Colonic mucosa (tissue), 4 donors: ENCODE results near the gene MET. TPM values are rescaled to one million over a fixed set of nuclear protein-coding genes. Genes with fewer than 3 reads are reported as not detected.

Experiments
- DNase-seq: peaks from one replicate; pipeline ENCODE4 v3.0.0-alpha.2; 2020
- H3K27ac ChIP-seq: fragments of 200-600 bp; one replicate; pipeline ENCODE4 v1.8.0; 2021
- H3K27me3 ChIP-seq: fragments of 200-600 bp; one replicate; pipeline ENCODE4 v1.8.0; 2021
- H3K36me3 ChIP-seq: fragments of 200-600 bp; one replicate; pipeline ENCODE4 v1.8.0; 2021
- H3K4me1 ChIP-seq: fragments of 200-600 bp; one replicate; pipeline ENCODE4 v1.8.0; 2021; ENCODE audit warnings: mild to moderate bottlenecking
- H3K4me3 ChIP-seq: fragments of 200-600 bp; one replicate; pipeline ENCODE4 v1.8.0; 2021
- H3K9ac ChIP-seq, 2 donors: one replicate each; pipeline ENCODE4 v1.7.0; 2013; ENCODE audit warnings: control low read depth in 2 of 2, low read depth in 2 of 2, low read length in 2 of 2
- H3K9me3 ChIP-seq: fragments of 200-600 bp; one replicate; pipeline ENCODE4 v1.8.0; 2021
- intact Hi-C: fragments of 100-400 bp; cut with DNase I; formaldehyde crosslinking; loops from one replicate; pipeline ENCODE4 v1.14.1; 2022
- total RNA-seq, 2 donors: library from RNA; stranded (reverse); fragmentation: NEBNext Ultra II Directional in 1 of 2; extraction: Animal tissue kit (Norgen Biotek cat#: 25700) in 1 of 2; gene quantifications; one replicate each; pipeline ENCODE4 v1.2.1, GENCODE V29; 2021
- TF ChIP-seq, protein P1 (sequence below): fragments of 200-600 bp; IDR thresholded peaks from one replicate; pipeline ENCODE4 v1.8.0; 2022; ENCODE audit warnings: antibody characterized with exemption, mild to moderate bottlenecking
- donor health status: healthy.
- donor health status: DM: no; HTN: no; CAD: no.
- donor health status: DM: no; HTN: no; CAD: no.

Gene MET
- total RNA-seq, 2 donors from 2014 or later, result 38.3 to 45.3 TPM

DNA sequence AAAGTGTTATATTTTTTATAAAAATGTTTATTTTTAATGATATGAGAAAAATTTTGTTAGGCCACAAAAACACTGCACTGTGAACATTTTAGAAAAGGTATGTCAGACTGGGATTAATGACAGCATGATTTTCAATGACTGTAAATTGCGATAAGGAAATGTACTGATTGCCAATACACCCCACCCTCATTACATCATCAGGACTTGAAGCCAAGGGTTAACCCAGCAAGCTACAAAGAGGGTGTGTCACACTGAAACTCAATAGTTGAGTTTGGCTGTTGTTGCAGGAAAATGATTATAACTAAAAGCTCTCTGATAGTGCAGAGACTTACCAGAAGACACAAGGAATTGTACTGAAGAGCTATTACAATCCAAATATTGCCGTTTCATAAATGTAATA, 125.6 kb downstream of the MET start:
- Histone ChIP-seq H3K27ac (peak overlapping the region; percentile 71), H3K27me3 (no peaks in the 10 kb centered on the region), H3K36me3 (no peaks in the 10 kb centered on the region), H3K4me1 (no peaks in the 10 kb centered on the region), H3K4me3 (no peak overlapping the region), H3K9ac (no peak overlapping the region), H3K9me3 (no peaks in the 10 kb centered on the region)
- TF ChIP-seq, protein P1, sequence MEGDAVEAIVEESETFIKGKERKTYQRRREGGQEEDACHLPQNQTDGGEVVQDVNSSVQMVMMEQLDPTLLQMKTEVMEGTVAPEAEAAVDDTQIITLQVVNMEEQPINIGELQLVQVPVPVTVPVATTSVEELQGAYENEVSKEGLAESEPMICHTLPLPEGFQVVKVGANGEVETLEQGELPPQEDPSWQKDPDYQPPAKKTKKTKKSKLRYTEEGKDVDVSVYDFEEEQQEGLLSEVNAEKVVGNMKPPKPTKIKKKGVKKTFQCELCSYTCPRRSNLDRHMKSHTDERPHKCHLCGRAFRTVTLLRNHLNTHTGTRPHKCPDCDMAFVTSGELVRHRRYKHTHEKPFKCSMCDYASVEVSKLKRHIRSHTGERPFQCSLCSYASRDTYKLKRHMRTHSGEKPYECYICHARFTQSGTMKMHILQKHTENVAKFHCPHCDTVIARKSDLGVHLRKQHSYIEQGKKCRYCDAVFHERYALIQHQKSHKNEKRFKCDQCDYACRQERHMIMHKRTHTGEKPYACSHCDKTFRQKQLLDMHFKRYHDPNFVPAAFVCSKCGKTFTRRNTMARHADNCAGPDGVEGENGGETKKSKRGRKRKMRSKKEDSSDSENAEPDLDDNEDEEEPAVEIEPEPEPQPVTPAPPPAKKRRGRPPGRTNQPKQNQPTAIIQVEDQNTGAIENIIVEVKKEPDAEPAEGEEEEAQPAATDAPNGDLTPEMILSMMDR, result no peak
- intact Hi-C loops, result no loop called here
- DNase-seq, result peak; percentile 59

DNA sequence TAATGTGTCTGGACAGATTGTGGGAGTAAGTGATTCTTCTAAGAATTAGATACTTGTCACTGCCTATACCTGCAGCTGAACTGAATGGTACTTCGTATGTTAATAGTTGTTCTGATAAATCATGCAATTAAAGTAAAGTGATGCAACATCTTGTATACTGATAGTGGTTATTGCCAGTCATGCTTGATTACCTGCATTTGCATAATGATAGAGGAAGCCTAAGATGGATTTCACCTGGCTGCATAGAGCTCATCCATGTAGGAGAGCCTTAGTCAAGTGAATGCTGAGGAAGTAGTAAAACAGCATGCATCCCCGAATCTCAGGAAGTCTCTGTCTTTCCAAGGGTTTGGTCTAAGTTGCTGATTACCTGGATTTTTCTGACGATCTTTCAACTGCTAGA, 126.2 kb downstream of the MET start:
- Histone ChIP-seq H3K9me3 (no peaks in the 10 kb centered on the region), H3K27ac (peak overlapping the region; percentile 71), H3K27me3 (no peaks in the 10 kb centered on the region), H3K4me1 (no peaks in the 10 kb centered on the region), H3K4me3 (no peak overlapping the region), H3K9ac (no peak overlapping the region), H3K36me3 (no peaks in the 10 kb centered on the region)
- intact Hi-C loops, result no loop called here
- no peak for DNase-seq
- TF ChIP-seq, protein P1, result no peak

DNA sequence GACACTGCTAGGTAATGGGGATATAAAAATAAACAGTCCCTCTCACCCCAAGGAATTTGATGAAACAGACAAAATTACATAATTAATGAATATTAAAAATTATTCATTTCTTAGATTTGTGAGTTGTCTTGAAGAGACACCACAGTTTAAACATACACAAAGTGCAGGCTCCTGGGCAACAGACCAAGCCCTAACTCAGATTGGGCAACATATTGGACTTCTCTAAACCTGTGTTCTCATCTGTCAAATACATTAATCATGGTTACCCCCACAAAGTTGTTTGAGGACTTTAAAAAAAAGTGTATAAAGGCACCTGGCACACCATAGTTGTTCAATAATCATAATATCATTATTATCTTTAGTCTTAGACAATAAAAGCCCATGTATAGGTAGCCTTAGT, 127.9 kb downstream of the MET start:
- Histone ChIP-seq H3K4me3 (no peak overlapping the region), H3K9me3 (no peaks in the 10 kb centered on the region), H3K27ac (no peak overlapping the region), H3K36me3 (no peaks in the 10 kb centered on the region), H3K9ac (no peak overlapping the region), H3K4me1 (no peaks in the 10 kb centered on the region), H3K27me3 (no peaks in the 10 kb centered on the region)
- no peak for DNase-seq
- TF ChIP-seq, protein P1, result no peak
- intact Hi-C loops, result no loop called here

DNA sequence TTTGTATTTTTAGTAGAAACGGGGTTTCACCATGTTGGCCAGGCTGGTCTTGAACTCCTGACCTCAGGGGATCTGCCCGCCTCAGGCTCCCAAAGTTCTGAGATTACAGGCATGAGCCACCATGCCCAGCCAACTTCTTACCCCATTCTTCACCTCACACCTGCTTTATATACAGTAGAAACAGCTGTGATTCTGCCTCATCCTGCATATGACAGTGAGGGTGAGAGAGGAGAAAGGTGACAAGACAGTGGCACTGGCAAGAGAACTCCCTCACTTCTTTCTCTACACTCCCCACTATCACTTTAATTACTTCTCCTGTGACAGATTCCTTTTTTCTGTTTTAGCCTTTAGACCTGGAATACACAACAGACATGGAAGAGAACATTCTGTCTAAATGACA, 128.6 kb downstream of the MET start:
- no peaks in the 10 kb centered on the region for H3K4me1 ChIP-seq
- TF ChIP-seq, protein P1, result no peak
- intact Hi-C loops, result no loop called here
- H3K9ac ChIP-seq, result no peak overlapping the region
- H3K36me3 ChIP-seq, result no peaks in the 10 kb centered on the region
- H3K27ac ChIP-seq, result peak overlapping the region; percentile 26
- no peaks in the 10 kb centered on the region for H3K27me3 ChIP-seq
- no peak overlapping the region for H3K4me3 ChIP-seq
- no peak for DNase-seq
- H3K9me3 ChIP-seq, result no peaks in the 10 kb centered on the region

DNA sequence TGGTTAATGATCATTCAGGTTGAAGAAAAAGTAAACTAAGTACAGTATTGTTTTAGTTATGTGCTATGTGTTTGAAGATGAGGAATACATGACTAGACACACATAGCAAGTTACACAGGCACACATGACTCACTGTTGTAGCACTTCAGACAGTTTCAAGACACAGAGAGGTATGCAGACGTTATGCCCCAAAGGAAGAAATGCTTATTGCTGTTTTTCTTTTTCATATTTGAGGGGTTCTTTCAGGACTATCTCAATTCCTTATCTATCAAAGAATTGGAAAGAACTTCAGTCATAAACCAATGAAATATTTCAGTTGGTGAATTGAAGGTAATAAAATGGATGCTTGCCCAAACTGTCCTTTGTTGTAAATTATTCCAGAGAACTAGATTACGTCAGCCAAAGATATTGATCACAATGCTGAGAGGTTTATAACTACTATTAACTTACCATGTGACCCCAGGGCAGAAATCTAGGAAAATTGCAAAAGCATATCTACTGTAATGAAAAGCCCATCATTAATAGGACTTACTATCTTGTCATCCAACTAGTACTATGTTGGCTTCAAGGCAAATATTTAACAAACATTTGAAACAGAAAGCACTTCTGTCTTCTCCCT, 129.2 kb downstream of the MET start:
- Histone ChIP-seq H3K4me3 (no peak overlapping the region), H3K4me1 (no peaks in the 10 kb centered on the region), H3K9me3 (no peaks in the 10 kb centered on the region), H3K27ac (peak overlapping the region; percentile 26), H3K27me3 (no peaks in the 10 kb centered on the region), H3K36me3 (no peaks in the 10 kb centered on the region), H3K9ac (no peak overlapping the region)
- intact Hi-C loops, result no loop called here
- DNase-seq, result no peak
- TF ChIP-seq, protein P1, result no peak
